ENCODE data around the gene IL4R.

Gene IL4R

DNA sequence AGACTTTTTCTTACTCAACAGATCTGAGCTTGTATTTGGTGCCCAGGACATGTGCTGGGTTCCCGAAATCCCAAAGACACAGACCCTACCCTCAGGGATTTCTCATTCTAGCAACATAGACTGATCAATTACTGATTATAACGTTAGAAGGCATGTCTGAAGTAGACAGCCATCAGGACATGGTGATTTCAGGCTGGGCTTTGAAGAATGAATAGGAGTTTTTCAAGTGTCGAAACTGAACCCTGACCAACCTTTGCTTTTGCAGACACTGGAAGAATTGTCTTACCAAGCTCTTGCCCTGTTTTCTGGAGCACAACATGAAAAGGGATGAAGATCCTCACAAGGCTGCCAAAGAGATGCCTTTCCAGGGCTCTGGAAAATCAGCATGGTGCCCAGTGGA, 48.2 kb downstream of the IL4R start:
- no peak for DNase-seq

- no peak for DNase-seq
Observed at GRCh38 chr16:27362570-27363245, 48.9 kb downstream of the IL4R start.

GRCh38 chr16:27363246-27363632, 49.5 kb downstream of the IL4R start:
- no peak for DNase-seq

- DNase-seq = no peak
Observed at GRCh38 chr16:27363797-27364196, 50.0 kb downstream of the IL4R start.

GRCh38 chr16:27364493-27365141, 50.8 kb downstream of the IL4R start:
- no peak for DNase-seq

- DNase-seq = no peak
Observed at GRCh38 chr16:27365142-27366089, 51.6 kb downstream of the IL4R start.

GRCh38 chr16:27366687-27367460, 53.1 kb downstream of the IL4R start:
- DNase-seq = no peak

- peak; percentile 1 to 34 for DNase-seq
Observed at GRCh38 chr16:27367461-27368357, 53.9 kb downstream of the IL4R start.

DNA sequence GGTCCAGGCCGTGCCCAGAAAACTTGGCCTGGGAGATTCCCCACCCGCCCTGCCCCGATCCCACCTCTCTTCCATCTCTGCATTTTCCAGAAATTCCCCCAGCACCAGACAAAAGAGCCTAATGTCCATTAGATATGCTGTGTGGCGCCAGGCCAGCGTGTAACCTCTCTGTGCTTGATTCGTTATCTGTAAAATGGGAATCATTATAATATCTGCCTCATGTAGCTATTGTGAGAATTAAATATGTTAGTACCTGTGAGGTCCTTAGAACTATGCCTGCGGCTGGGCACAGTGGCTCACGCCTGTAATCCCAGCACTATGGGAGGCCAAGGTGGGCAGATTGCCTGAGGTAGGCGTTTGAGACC, 54.6 kb downstream of the IL4R start:
- no peak for DNase-seq

DNA sequence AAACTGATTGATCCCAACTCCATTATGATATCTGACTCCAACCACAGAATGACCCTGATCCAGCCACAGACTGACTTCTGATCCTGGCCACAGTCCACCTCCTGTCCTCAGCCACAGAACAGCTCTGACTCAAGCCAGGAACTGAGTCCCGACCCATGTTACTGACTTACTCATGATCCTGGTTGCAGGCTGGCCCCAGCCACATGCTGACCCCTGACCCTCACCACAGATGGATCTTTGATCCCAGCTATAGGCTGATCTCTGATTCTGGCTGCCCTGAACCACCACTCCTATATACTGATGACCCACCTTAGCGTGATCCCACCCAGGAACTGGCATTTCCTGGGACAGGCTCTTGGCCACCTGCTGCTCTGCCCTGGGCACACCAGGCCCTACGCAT, 56.0 kb downstream of the IL4R start:
- no peak for DNase-seq

- DNase-seq = no peak
Observed at GRCh38 chr16:27370318-27370717, 56.5 kb downstream of the IL4R start.

DNA sequence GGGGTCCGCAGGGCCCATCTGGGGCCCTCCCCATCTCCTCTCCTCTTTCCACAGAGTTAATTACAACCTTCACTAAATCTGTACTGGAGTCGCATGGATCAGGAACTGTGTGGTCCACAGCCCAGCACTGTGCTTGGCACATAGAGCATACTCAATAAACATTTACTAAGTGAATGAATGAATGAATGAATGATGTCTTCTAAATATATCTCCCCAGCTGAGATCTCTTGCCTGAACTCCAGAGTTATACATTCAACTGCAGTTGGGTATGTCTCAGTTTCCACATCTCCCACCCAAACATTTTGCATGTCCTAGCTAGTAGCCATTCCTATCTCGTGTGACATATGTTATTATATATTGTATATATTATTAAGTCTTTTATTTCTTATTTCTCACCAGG, 59.5 kb downstream of the IL4R start:
- no peak for DNase-seq

DNA sequence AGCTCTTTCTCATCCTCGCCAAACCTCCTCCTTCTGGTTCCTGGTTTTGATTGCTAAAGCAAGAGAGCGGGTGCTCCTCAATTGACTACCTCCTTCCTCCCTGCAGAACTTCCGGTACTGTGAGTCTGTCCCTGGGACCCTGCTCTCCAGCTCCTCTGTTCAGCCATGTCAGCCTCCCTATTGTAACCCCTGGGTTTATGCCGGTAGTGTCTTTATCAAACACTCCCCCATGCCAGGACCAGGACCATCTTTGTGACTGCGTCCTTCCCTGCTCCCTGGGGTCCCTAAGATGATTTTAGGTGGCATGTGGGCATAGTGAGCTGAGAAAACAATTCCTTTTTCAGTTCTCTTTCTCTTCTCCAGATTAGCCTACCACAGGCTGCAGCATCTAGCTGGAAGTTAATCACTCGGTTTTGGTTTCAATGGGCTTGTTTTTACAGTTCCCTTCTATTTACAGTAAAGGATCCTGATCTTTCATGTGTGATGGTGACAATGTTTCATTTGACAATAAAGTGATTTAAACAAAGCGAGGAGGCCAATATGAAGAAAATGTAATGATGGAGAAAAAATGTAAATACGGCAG, 60.5 kb downstream of the IL4R start:
- DNase-seq = peak; percentile 1 to 16

- peak; percentile 2 to 49 for DNase-seq
Observed at GRCh38 chr16:27374804-27375425, 61.1 kb downstream of the IL4R start.

DNA sequence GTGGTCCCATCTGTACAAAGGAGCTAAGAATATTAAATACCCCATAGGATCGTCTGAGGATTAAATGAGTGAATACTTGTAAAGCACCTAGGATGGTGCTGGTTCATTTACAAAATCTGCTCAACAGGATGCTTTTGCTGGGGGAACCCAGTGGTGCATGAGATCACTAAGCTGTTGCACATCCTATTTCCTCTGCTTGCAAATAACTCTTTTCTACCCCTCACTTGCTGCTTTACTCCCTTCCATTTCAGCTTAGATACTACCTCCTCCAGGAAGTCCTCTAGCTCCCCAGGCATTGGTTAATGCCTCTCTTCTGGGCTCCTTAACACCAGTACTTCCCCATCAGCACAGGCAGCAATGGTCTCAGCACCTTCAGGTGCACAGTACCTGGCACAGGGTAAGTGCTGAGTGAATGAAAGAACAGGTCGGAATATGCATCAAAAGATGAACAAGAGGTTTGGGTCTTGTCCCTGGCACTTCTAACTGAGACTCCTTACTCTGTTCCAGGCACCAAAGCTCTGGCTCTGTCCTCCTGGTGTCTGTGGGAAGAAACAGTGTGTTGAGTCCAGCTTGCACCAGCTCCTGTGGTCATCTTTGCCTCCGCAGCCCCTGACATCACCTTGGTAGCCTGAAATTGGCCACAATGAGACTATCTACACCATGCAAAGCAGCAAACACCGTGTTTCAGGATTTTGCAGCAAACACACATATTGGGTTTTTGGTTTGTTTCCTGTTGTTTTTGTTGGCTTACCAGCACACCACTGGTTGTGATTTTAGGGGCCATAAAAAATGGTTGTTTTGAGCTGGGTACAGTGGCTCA, 64.1 kb downstream of the IL4R start:
- DNase-seq = no peak

DNA sequence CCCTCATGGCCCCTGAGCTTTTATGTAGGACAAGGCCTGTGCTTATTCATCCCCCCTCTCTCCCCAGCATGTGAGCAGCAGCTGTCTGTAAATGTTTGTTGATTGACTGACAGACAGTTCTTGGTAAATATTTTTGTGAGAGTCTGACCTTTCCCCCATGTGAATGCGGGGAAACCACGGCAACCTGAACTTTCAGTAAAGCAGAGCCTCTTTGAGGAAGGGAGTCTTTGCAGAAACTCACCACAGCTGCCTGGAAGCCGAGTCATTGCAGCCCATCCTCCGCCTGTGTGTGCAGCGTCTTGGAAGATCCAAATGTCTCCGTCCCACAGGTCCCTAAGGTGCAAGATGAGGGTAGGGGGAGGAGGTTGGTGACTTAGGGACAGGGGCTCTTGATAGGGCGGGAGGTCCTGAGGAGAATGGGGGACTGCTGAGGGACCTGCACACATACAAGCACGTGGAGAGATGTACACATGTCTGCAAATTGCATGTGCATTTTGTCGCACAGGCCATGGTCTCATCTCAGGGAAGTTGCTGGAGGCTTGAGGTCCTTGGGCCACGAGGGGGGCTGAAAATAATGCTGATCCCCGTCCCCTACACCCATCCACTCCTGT, 65.2 kb downstream of the IL4R start:
- no peak for DNase-seq

DNA sequence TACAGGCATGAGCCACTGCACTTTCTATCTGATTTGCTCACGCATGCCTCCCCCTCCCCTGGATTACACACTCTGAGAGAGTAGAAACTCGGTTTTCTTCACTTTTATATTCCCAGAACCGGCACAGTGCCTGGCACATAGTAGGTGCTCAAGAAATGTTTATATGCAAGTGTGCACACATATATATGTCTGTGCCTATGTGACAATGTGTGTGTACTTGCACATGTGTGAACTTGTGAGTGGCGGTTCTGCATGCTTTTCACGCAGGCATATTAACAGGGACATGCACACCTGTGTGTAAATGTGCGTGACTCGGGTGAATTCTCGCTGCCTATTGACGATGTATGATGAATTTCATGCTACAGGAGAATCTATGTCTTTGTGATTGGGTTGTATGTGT, 66.1 kb downstream of the IL4R start:
- DNase-seq = no peak

DNA sequence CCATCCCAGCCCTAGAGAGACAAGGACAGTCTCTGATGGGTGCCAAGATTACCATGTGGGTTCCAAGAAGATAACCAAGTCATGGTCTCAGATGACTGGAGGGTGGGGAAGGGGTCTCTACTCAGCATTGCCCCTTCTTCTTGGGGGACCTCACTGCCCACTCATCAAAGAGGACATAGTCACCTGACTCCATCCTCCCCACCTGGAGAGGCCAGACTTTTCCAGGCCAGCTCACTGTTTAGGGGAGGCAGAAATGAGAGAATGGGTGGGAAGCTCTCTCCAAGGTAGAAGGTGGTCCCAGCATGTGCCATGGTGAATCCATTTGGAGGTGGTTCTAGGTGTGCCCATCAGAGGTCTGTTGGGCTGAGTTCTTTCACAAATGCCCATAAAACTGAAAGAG, 67.5 kb downstream of the IL4R start:
- no peak for DNase-seq
